CD14-positive monocyte (primary cell): ENCODE measurements around the gene GLB1L2. TPM values are rescaled to one million over a fixed set of nuclear protein-coding genes. Genes with fewer than 3 reads are reported as not detected.

Experiments used
- DNase-seq, 3 donors: peaks; one replicate each; pipeline ENCODE4 v3.0.0-alpha.2; 2011 to 2022
- H2AFZ ChIP-seq: 2 replicates; pipeline ENCODE4 v1.6.0; 2012; ENCODE audit warnings: mild to moderate bottlenecking, low read depth, low read length, inconsistent platforms; ENCODE audit not compliant: insufficient read depth, poor library complexity, severe bottlenecking
- H3K27ac ChIP-seq, 2 donors: 1 replicate in 1 of 2; 2 replicates in 1 of 2; pipeline ENCODE4 v1.5.1; 2012 to 2013; ENCODE audit warnings: low read length in 2 of 2, control low read depth in 1 of 2, inconsistent platforms in 1 of 2, low read depth in 1 of 2, mild to moderate bottlenecking in 1 of 2
- H3K27me3 ChIP-seq, 2 donors: one replicate each; pipeline versions ENCODE4 v1.6.0 to v1.6.1; 2011 to 2013; ENCODE audit warnings: low read length in 2 of 2; ENCODE audit not compliant: control insufficient read depth in 2 of 2, insufficient read depth in 2 of 2
- H3K36me3 ChIP-seq, 2 donors: replicated peaks in 1 of 2; 1 replicate in 1 of 2; 2 replicates in 1 of 2; pipeline versions ENCODE4 v1.5.1 to v1.6.1; 2012 to 2013; ENCODE audit warnings: low read length in 2 of 2, control low read depth in 1 of 2, inconsistent platforms in 1 of 2, mild to moderate bottlenecking in 1 of 2; ENCODE audit not compliant: insufficient read depth in 2 of 2, control insufficient read depth in 1 of 2
- H3K4me1 ChIP-seq, 2 donors: 1 replicate in 1 of 2; 2 replicates in 1 of 2; pipeline versions ENCODE4 v1.5.1 to v1.6.1; 2012 to 2013; ENCODE audit warnings: low read length in 2 of 2, control low read depth in 1 of 2, inconsistent platforms in 1 of 2, mild to moderate bottlenecking in 1 of 2, moderate library complexity in 1 of 2; ENCODE audit not compliant: insufficient read depth in 2 of 2, control insufficient read depth in 1 of 2
- H3K4me2 ChIP-seq: replicated peaks from 2 replicates; pipeline ENCODE3; 2012; ENCODE audit warnings: low read length, moderate library complexity, mild to moderate bottlenecking; ENCODE audit not compliant: poor library complexity, severe bottlenecking; ENCODE audit errors: extremely low read depth
- H3K4me3 ChIP-seq, 3 experiments: fragments of 200-600 bp in 1 of 3; sonication (generic) in 1 of 3; replicated peaks in 1 of 3; 1 replicate in 2 of 3; 2 replicates in 1 of 3; pipeline ENCODE4 v1.5.1; 2011 to 2013; ENCODE audit warnings: low read length in 3 of 3, mild to moderate bottlenecking in 3 of 3, control low read depth in 2 of 3, low read depth in 2 of 3, inconsistent platforms in 1 of 3, moderate library complexity in 1 of 3
- H3K79me2 ChIP-seq: 2 replicates; pipeline ENCODE4 v1.6.0; 2012; ENCODE audit warnings: mild to moderate bottlenecking, control low read depth, inconsistent platforms, low read length, moderate library complexity; ENCODE audit not compliant: insufficient read depth
- H3K9ac ChIP-seq: 2 replicates; pipeline ENCODE4 v1.6.0; 2017; ENCODE audit warnings: low read length, mild to moderate bottlenecking; ENCODE audit not compliant: insufficient read depth, poor library complexity, severe bottlenecking
- H3K9me3 ChIP-seq, 2 donors: replicated peaks in 1 of 2; 1 replicate in 1 of 2; 2 replicates in 1 of 2; pipeline versions ENCODE4 v1.5.1 to v1.6.1; 2012 to 2013; ENCODE audit warnings: low read length in 2 of 2, control low read depth in 1 of 2; ENCODE audit not compliant: control insufficient read depth in 1 of 2, insufficient read depth in 1 of 2
- H4K20me1 ChIP-seq: 2 replicates; pipeline ENCODE4 v1.6.0; 2012; ENCODE audit warnings: mild to moderate bottlenecking, low read length, control low read depth, moderate library complexity; ENCODE audit not compliant: insufficient read depth
- H3K27ac Mint-ChIP-seq, 7 donors: one replicate each; pipeline ENCODE4 v1.8.0; 2020; ENCODE audit warnings: mild to moderate bottlenecking in 7 of 7, mixed read lengths in 7 of 7, moderate library complexity in 6 of 7, inconsistent platforms in 2 of 7
- H3K27me3 Mint-ChIP-seq, 3 donors: one replicate each; pipeline ENCODE4 v1.8.0; 2021 to 2022; ENCODE audit warnings: low read depth in 3 of 3, mild to moderate bottlenecking in 3 of 3, mixed read lengths in 3 of 3, moderate library complexity in 3 of 3, inconsistent platforms in 1 of 3
- H3K36me3 Mint-ChIP-seq, 2 donors: one replicate each; pipeline ENCODE4 v1.8.0; 2020; ENCODE audit warnings: mixed read lengths in 2 of 2, inconsistent platforms in 1 of 2, mild to moderate bottlenecking in 1 of 2
- H3K4me1 Mint-ChIP-seq: one replicate; pipeline ENCODE4 v1.8.0; 2020; ENCODE audit warnings: mild to moderate bottlenecking, mixed read lengths
- H3K4me3 Mint-ChIP-seq, 2 donors: one replicate each; pipeline ENCODE4 v1.8.0; 2020; ENCODE audit warnings: mild to moderate bottlenecking in 2 of 2, mixed read lengths in 2 of 2, moderate library complexity in 1 of 2
- H3K9me3 Mint-ChIP-seq, 7 donors: one replicate each; pipeline ENCODE4 v1.8.0; 2020 to 2022; ENCODE audit warnings: mixed read lengths in 7 of 7, mild to moderate bottlenecking in 6 of 7, moderate library complexity in 6 of 7, inconsistent platforms in 2 of 7
- CTCF ChIP-seq: fragments of 200-600 bp; IDR thresholded peaks from one replicate; pipeline ENCODE4 v1.8.0; 2022; ENCODE audit warnings: antibody characterized with exemption, mild to moderate bottlenecking
- WGBS: methylation state at CpG from one replicate; pipeline ENCODE4 v1.1.5; 2013; ENCODE audit warnings: missing lambda C conversion rate; ENCODE audit not compliant: insufficient coverage; 5-methylcytosine and 5-hydroxymethylcytosine counted together
- intact Hi-C, 2 donors: fragments of 100-400 bp; cut with micrococcal nuclease; formaldehyde crosslinking; loops; one replicate each; pipeline versions ENCODE4 v1.15.0 to v1.15.1; 2023
- polyA plus RNA-seq, 3 donors: library from polyadenylated mRNA; depleted of rRNA in 1 of 3; unstranded in 2 of 3; stranded (reverse) in 1 of 3; fragments of 300-500 nt in 2 of 3; fragments of >200 nt in 1 of 3; fragmentation: Illumina TruSeq in 2 of 3; gene quantifications; 1 replicate in 2 of 3; 2 replicates in 1 of 3; pipeline ENCODE4 v1.2.3, GENCODE V29; 2012 to 2021

Gene GLB1L2
- polyA plus RNA-seq, 3 donors = not detected

GRCh38 chr11:134395002-134395401, 63.2 kb downstream of the GLB1L2 start:
- Mint-ChIP-seq H3K9me3 (no peaks in the 10 kb centered on the region), H3K4me3 (no peak overlapping the region), H3K4me1 (no peaks in the 10 kb centered on the region), H3K36me3 (no peaks in the 10 kb centered on the region), H3K27me3 (peaks cover 3 to 10% (median 5%) of the 10 kb centered on the region in 3 donors), H3K27ac (no peak overlapping the region)
- no peak overlapping the region for H2AFZ ChIP-seq
- H3K4me3 ChIP-seq = no peak overlapping the region
- H3K9ac ChIP-seq = no peak overlapping the region
- no peaks in the 10 kb centered on the region for H3K79me2 ChIP-seq
- H4K20me1 ChIP-seq = no peaks in the 10 kb centered on the region
- intact Hi-C loops = no loop called here
- 86% methylated on average over 12 of the region's 12 CpGs for WGBS
- no peaks in the 10 kb centered on the region for H3K36me3 ChIP-seq
- H3K9me3 ChIP-seq = no peaks in the 10 kb centered on the region
- TF ChIP-seq CTCF = no peak
- H3K4me2 ChIP-seq = no peak overlapping the region
- DNase-seq = no peak
- no peaks in the 10 kb centered on the region for H3K4me1 ChIP-seq
- no peak overlapping the region for H3K27ac ChIP-seq
- no peaks in the 10 kb centered on the region for H3K27me3 ChIP-seq

GRCh38 chr11:134397304-134398078, 65.7 kb downstream of the GLB1L2 start:
- Histone ChIP-seq H3K9me3 (no peaks in the 10 kb centered on the region), H4K20me1 (no peaks in the 10 kb centered on the region), H3K27me3 (no peaks in the 10 kb centered on the region), H3K4me3 (no peak overlapping the region), H3K9ac (no peak overlapping the region), H3K79me2 (no peaks in the 10 kb centered on the region), H3K36me3 (no peaks in the 10 kb centered on the region), H2AFZ (no peak overlapping the region), H3K4me1 (no peaks in the 10 kb centered on the region), H3K27ac (no peak overlapping the region), H3K4me2 (no peak overlapping the region)
- 87% methylated on average over 16 of the region's 18 CpGs for whole genome bisulfite sequencing
- Mint-ChIP-seq H3K27me3 (peaks cover 2 to 10% (median 3%) of the 10 kb centered on the region in 3 donors), H3K4me1 (no peaks in the 10 kb centered on the region), H3K4me3 (no peak overlapping the region), H3K36me3 (no peaks in the 10 kb centered on the region), H3K9me3 (peaks cover 0 to 2% (median 0%) of the 10 kb centered on the region in 7 donors), H3K27ac (no peak overlapping the region)
- no peak for DNase-seq
- intact Hi-C loops = no loop called here
- no peak for TF ChIP-seq CTCF
